Endothelial cell of umbilical vein (primary cell): ENCODE data around the gene ITGB3. TPM values are rescaled to one million over a fixed set of nuclear protein-coding genes. Genes with fewer than 3 reads are reported as not detected.

Experiments used
- BruUV-seq: library from RNA; stranded (reverse); fragments of 400-500 nt; replicated peaks from 2 replicates; lab custom pipeline; 2021; lab: Mats Ljungman, UMichigan
- CTCF ChIA-PET: fragments of 300-600, 350-600 bp; sonication (Branson Sonifier 250); formaldehyde crosslinking; loops from one replicate; lab custom pipeline; 2021; ENCODE audit warnings: antibody characterized with exemption, inconsistent platforms; lab: Charles Lee
- POLR2A ChIA-PET: fragments of 300-600, 350-600 bp; sonication (Branson Sonifier 250); formaldehyde crosslinking; loops from one replicate; lab custom pipeline; 2021; ENCODE audit warnings: antibody characterized with exemption, inconsistent platforms; lab: Charles Lee
- DNase-seq: peaks from one replicate; pipeline ENCODE4 v3.0.0-alpha.2; 2011; ENCODE audit warnings: low read depth, low spot score
- FAIRE-seq: peaks from 2 replicates; lab custom pipeline; 2011; peaks lifted over from hg19 to GRCh38; lab: Jason Lieb, UNC
- H2AFZ ChIP-seq: 2 replicates; pipeline ENCODE4 v1.6.0; 2012; ENCODE audit warnings: low read depth, low read length, control low read depth, inconsistent platforms
- H3K27ac ChIP-seq: 2 replicates; pipeline ENCODE4 v1.5.1; 2011; ENCODE audit warnings: low read depth, mild to moderate bottlenecking, control low read depth, low read length, moderate library complexity; ENCODE audit not compliant: insufficient read depth
- H3K27me3 ChIP-seq, 2 experiments: 2 replicates each; pipeline versions ENCODE4 v1.6.0 to v1.6.1; 2011; ENCODE audit warnings: low read length in 2 of 2, mixed read lengths in 1 of 2; ENCODE audit not compliant: control insufficient read depth in 2 of 2, insufficient read depth in 2 of 2
- H3K36me3 ChIP-seq, 2 experiments: 2 replicates in 1 of 2; 3 replicates in 1 of 2; pipeline ENCODE4 v1.5.1; 2011; ENCODE audit warnings: low read length in 2 of 2, mild to moderate bottlenecking in 1 of 2, moderate library complexity in 1 of 2; ENCODE audit not compliant: control insufficient read depth in 2 of 2, insufficient read depth in 2 of 2; ENCODE audit errors: extremely low read depth in 1 of 2
- H3K4me1 ChIP-seq: 3 replicates; pipeline ENCODE4 v1.5.1; 2011; ENCODE audit warnings: mild to moderate bottlenecking, low read length; ENCODE audit not compliant: control insufficient read depth, insufficient read depth; ENCODE audit errors: extremely low read depth
- H3K4me2 ChIP-seq: 2 replicates; pipeline ENCODE4 v1.6.1; 2011; ENCODE audit warnings: low read length, control low read depth, mixed read lengths; ENCODE audit not compliant: insufficient read depth
- H3K4me3 ChIP-seq, 3 experiments: fragments of 200-600 bp in 1 of 3; sonication (generic), shearing (Covaris generic) in 1 of 3; replicated peaks in 1 of 3; 2 replicates each; pipeline ENCODE4 v1.5.1; 2011 to 2016; ENCODE audit warnings: control low read depth in 3 of 3, low read length in 3 of 3, mild to moderate bottlenecking in 2 of 3, inconsistent platforms in 1 of 3, low read depth in 1 of 3, moderate library complexity in 1 of 3; ENCODE audit not compliant: insufficient read depth in 1 of 3
- H3K79me2 ChIP-seq: 2 replicates; pipeline ENCODE4 v1.6.0; 2012; ENCODE audit warnings: low read length, inconsistent platforms; ENCODE audit not compliant: control insufficient read depth, insufficient read depth
- H3K9ac ChIP-seq: replicated peaks from 2 replicates; pipeline ENCODE3; 2011; ENCODE audit warnings: low read length, control low read depth; ENCODE audit not compliant: insufficient read depth; ENCODE audit errors: extremely low read depth
- H3K9me1 ChIP-seq: replicated peaks from 3 replicates; pipeline ENCODE4 v1.6.0; 2011; ENCODE audit warnings: mild to moderate bottlenecking, low read length; ENCODE audit not compliant: control insufficient read depth, insufficient read depth; ENCODE audit errors: extremely low read depth
- H3K9me3 ChIP-seq: replicated peaks from 2 replicates; pipeline ENCODE4 v1.5.1; 2012; ENCODE audit warnings: low read length, inconsistent platforms; ENCODE audit not compliant: control insufficient read depth, insufficient read depth
- H4K20me1 ChIP-seq: replicated peaks from 2 replicates; pipeline ENCODE3; 2011; ENCODE audit warnings: mild to moderate bottlenecking, low read length; ENCODE audit not compliant: control insufficient read depth, insufficient read depth; ENCODE audit errors: extremely low read depth
- CTCF ChIP-seq, 2 donors: IDR thresholded peaks; 1 replicate in 1 of 2; 2 replicates in 1 of 2; pipeline ENCODE4 v1.5.1; 2011; ENCODE audit warnings: low read length in 2 of 2, mild to moderate bottlenecking in 2 of 2, moderate library complexity in 2 of 2, control low read depth in 1 of 2, inconsistent platforms in 1 of 2, low read depth in 1 of 2; ENCODE audit not compliant: insufficient read depth in 1 of 2; ENCODE audit errors: extremely low read depth in 1 of 2
- EZH2 ChIP-seq: IDR thresholded peaks from 2 replicates; pipeline ENCODE4 v1.6.1; 2012; ENCODE audit warnings: borderline replicate concordance, low read depth, mild to moderate bottlenecking, moderate library complexity, low read length, inconsistent platforms; ENCODE audit not compliant: severe bottlenecking
- FOS ChIP-seq: IDR thresholded peaks from 2 replicates; pipeline ENCODE4 v1.6.1; 2011; ENCODE audit warnings: mild to moderate bottlenecking, low read length, moderate library complexity, borderline replicate concordance; ENCODE audit not compliant: insufficient read depth
- GATA2 ChIP-seq: IDR thresholded peaks from 2 replicates; pipeline ENCODE4 v1.7.0; 2011; ENCODE audit warnings: low read depth, mild to moderate bottlenecking, moderate library complexity, mixed read lengths, low read length; ENCODE audit not compliant: insufficient read length, insufficient read depth
- JUN ChIP-seq: IDR thresholded peaks from 2 replicates; pipeline ENCODE4 v1.6.1; 2011; ENCODE audit warnings: borderline replicate concordance, low read depth; ENCODE audit not compliant: insufficient read length, insufficient read depth
- MYC ChIP-seq: IDR thresholded peaks from one replicate; pipeline ENCODE4 v1.6.1; 2011; ENCODE audit warnings: mild to moderate bottlenecking, low read depth, low read length
- POLR2A ChIP-seq: IDR thresholded peaks from 2 replicates; pipeline ENCODE4 v1.6.1; 2012; ENCODE audit warnings: low read depth, mild to moderate bottlenecking, control low read depth, low read length
- POLR2AphosphoS5 ChIP-seq: IDR thresholded peaks from 2 replicates; pipeline ENCODE4 v1.6.1; 2012; ENCODE audit warnings: low read depth, mild to moderate bottlenecking, control low read depth, low read length, moderate library complexity; ENCODE audit not compliant: insufficient read depth
- dilution Hi-C: fragments of 300-500 bp; cut with MboI; formaldehyde crosslinking; loops from one replicate; pipeline ENCODE4 v1.15.0; 2019; ENCODE audit warnings: low sequenced_read_pairs; ENCODE audit not compliant: extremely low pct_ligation_motif_present
- intact Hi-C: fragments of 100-400 bp; cut with micrococcal nuclease; formaldehyde crosslinking; loops from one replicate; pipeline ENCODE4 v1.10.0; 2022
- polyA plus RNA-seq, 4 experiments: library from polyadenylated mRNA; depleted of rRNA in 3 of 4; stranded (reverse) in 3 of 4; unstranded in 1 of 4; fragments of >200 nt; gene quantifications; 2 replicates each; pipeline versions ENCODE4 v1.2.1 to v1.2.3, GENCODE V29; 2011 to 2012; ENCODE audit warnings: missing spikeins in 1 of 4
- total RNA-seq: library from RNA; stranded (reverse); gene quantifications from 2 replicates; pipeline ENCODE4 v1.2.3, GENCODE V29; 2021
- TF ChIP-seq, protein P1 (sequence below): IDR thresholded peaks from 2 replicates; pipeline ENCODE4 v1.6.1; 2011; ENCODE audit not compliant: insufficient read depth, insufficient read length

ITGB3 gene
- total and polyA plus RNA-seq, 2 donors (not counting 3 experiments of a cell fraction or from before 2014, with no cell fraction given), result 55.8 to 60.0 TPM

DNA sequence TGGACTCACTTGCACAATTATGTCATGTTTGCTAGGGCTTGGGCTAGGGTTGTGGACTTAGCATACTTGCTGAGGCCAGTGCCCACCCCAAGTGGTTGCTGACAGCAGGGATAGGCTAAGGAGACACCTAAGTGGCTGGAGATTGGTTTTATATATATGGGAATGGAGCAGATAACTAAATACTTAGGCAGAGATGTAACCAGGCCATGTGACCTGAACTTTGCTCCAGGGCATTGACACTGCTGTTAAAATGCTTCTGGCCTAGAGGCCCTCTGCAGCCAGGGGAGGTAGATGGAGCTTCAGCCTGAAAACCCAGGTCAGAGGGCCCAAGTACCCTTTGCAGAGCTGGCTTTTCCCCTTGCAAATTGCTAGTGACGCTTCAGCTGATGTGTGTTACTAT, 1.4 kb upstream of the ITGB3 start:
- Histone ChIP-seq H3K36me3 (no peaks in the 10 kb centered on the region), H3K9me3 (no peaks in the 10 kb centered on the region), H3K4me2 (no peak overlapping the region), H3K9ac (no peak overlapping the region), H3K27me3 (no peaks in the 10 kb centered on the region), H4K20me1 (no peaks in the 10 kb centered on the region), H3K9me1 (no peaks in the 10 kb centered on the region), H2AFZ (no peak overlapping the region), H3K4me1 (peaks cover 27% of the 10 kb centered on the region), H3K79me2 (peaks cover 29% of the 10 kb centered on the region), H3K27ac (no peak overlapping the region), H3K4me3 (no peak overlapping the region)
- dilution Hi-C loops, result no loop called here
- no peak for DNase-seq
- ChIA-PET POLR2A (interaction anchor here (0.6 to 0.9 kb wide), 3 partner anchors 9 to 350 kb away, joined by 3 to 7 read pairs (median 4); no protein-coding TSS in a partner anchor), CTCF (interaction anchor here (0.6 to 1.3 kb wide), 4 partner anchors 10 to 63 kb away, joined by 3 to 6 read pairs (median 3); no protein-coding TSS in a partner anchor)
- FAIRE-seq, result no peak
- BruUV-seq, result no TSS peak
- TF ChIP-seq, protein P1, sequence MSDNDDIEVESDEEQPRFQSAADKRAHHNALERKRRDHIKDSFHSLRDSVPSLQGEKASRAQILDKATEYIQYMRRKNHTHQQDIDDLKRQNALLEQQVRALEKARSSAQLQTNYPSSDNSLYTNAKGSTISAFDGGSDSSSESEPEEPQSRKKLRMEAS, result no peak
- TF ChIP-seq JUN (no peak), FOS (no peak), EZH2 (no peak), GATA2 (no peak), POLR2AphosphoS5 (no peak), MYC (no peak), CTCF (IDR thresholded peaks at IDR 0.05; ENCODE audit: extremely low read depth in 1 of 2, insufficient read depth in 1 of 2, low read depth in 1 of 2, low read length in 2 of 2) (no peak), POLR2A (no peak)
- intact Hi-C loops, result loop anchor here (2.0 kb wide), 2 partner anchors 63 kb away; partner anchors contain the start of gene CDC27
